IMR-90 (cell line): Measurements from ENCODE around the gene CRYBB1. TPM values are rescaled to one million over a fixed set of nuclear protein-coding genes. Genes with fewer than 3 reads are reported as not detected.

Source experiments
- ATAC-seq: fragments of 200-7000 bp; cut with Tn5 transposase; 2 replicates; pipeline ENCODE4 v1.9.1; 2020; ENCODE audit warnings: low read depth, mild to moderate bottlenecking, moderate library complexity
- BruUV-seq: library from RNA; stranded (reverse); fragments of 400-500 nt; replicated peaks from 2 replicates; lab custom pipeline; 2021; lab: Mats Ljungman, UMichigan
- CTCF ChIA-PET: fragments of 300-600 bp; formaldehyde crosslinking; extraction: SDS; loops from one replicate; lab custom pipeline; 2021; ENCODE audit warnings: antibody characterized with exemption; lab: Yijun Ruan, JAX
- POLR2A ChIA-PET: fragments of 300-600 bp; sonication (Branson Sonifier 250); formaldehyde crosslinking; loops from one replicate; lab custom pipeline; 2022; ENCODE audit warnings: antibody characterized with exemption; ENCODE audit not compliant: unreplicated experiment; lab: Charles Lee
- DNase-seq: peaks from one replicate; pipeline ENCODE4 v3.0.0; 2013
- H2AFZ ChIP-seq: replicated peaks from 2 replicates; pipeline ENCODE3; 2013; ENCODE audit warnings: low read length, mild to moderate bottlenecking; ENCODE audit not compliant: poor library complexity
- H2AK5ac ChIP-seq: 2 replicates; pipeline ENCODE4 v1.6.1; 2013; ENCODE audit warnings: low read depth, low read length, inconsistent platforms
- H2AK9ac ChIP-seq: replicated peaks from 2 replicates; pipeline ENCODE3; 2013; ENCODE audit warnings: mild to moderate bottlenecking, low read depth, low read length, moderate library complexity; ENCODE audit not compliant: poor library complexity
- H2BK120ac ChIP-seq: 2 replicates; pipeline ENCODE4 v1.6.1; 2013; ENCODE audit warnings: low read depth, low read length, inconsistent platforms
- H2BK15ac ChIP-seq: 3 replicates; pipeline ENCODE4 v1.6.1; 2013; ENCODE audit warnings: low read depth, low read length, inconsistent platforms
- H2BK20ac ChIP-seq: 2 replicates; pipeline ENCODE4 v1.6.1; 2013; ENCODE audit warnings: low read depth, mild to moderate bottlenecking, inconsistent platforms, low read length, moderate library complexity
- H2BK5ac ChIP-seq: 2 replicates; pipeline ENCODE4 v1.6.1; 2013; ENCODE audit warnings: mild to moderate bottlenecking, low read depth, low read length, inconsistent platforms; ENCODE audit not compliant: poor library complexity, severe bottlenecking
- H3K14ac ChIP-seq: replicated peaks from 2 replicates; pipeline ENCODE4 v1.6.1; 2013; ENCODE audit warnings: low read depth, low read length, inconsistent platforms
- H3K18ac ChIP-seq: 2 replicates; pipeline ENCODE4 v1.6.1; 2013; ENCODE audit warnings: low read depth, low read length, control low read depth
- H3K23ac ChIP-seq: 2 replicates; pipeline ENCODE4 v1.6.1; 2013; ENCODE audit warnings: low read depth, low read length, inconsistent platforms
- H3K27ac ChIP-seq: 2 replicates; pipeline ENCODE4 v1.5.1; 2013; ENCODE audit warnings: mild to moderate bottlenecking, control low read depth, low read length; ENCODE audit not compliant: insufficient read depth
- H3K27me3 ChIP-seq: 2 replicates; pipeline ENCODE4 v1.6.1; 2013; ENCODE audit warnings: low read length; ENCODE audit not compliant: control insufficient read depth, insufficient read depth
- H3K36me3 ChIP-seq: 2 replicates; pipeline ENCODE4 v1.6.1; 2013; ENCODE audit warnings: low read length, mixed read lengths; ENCODE audit not compliant: control insufficient read depth, insufficient read depth
- H3K4ac ChIP-seq: 2 replicates; pipeline ENCODE4 v1.6.1; 2013; ENCODE audit warnings: low read depth, low read length, inconsistent platforms
- H3K4me1 ChIP-seq: 2 replicates; pipeline ENCODE4 v1.6.1; 2013; ENCODE audit warnings: low read length, mixed read lengths; ENCODE audit not compliant: control insufficient read depth, insufficient read depth
- H3K4me2 ChIP-seq: 2 replicates; pipeline ENCODE4 v1.6.1; 2013; ENCODE audit warnings: low read depth, mild to moderate bottlenecking, control low read depth, low read length, moderate library complexity
- H3K4me3 ChIP-seq: 2 replicates; pipeline ENCODE4 v1.5.1; 2013; ENCODE audit warnings: low read depth, mild to moderate bottlenecking, control low read depth, low read length, moderate library complexity; ENCODE audit not compliant: insufficient read depth
- H3K56ac ChIP-seq: 2 replicates; pipeline ENCODE4 v1.6.1; 2013; ENCODE audit warnings: low read length, inconsistent platforms; ENCODE audit not compliant: insufficient read depth; ENCODE audit errors: extremely low read depth
- H3K79me1 ChIP-seq, 2 experiments: 2 replicates each; pipeline ENCODE4 v1.6.1; 2013; ENCODE audit warnings: low read length in 2 of 2, inconsistent platforms in 1 of 2, low read depth in 1 of 2
- H3K9ac ChIP-seq: 2 replicates; pipeline ENCODE4 v1.6.1; 2013; ENCODE audit warnings: low read depth, low read length, control low read depth
- H3K9me1 ChIP-seq: 2 replicates; pipeline ENCODE4 v1.6.1; 2013; ENCODE audit warnings: low read length, inconsistent platforms; ENCODE audit not compliant: insufficient read depth
- H3K9me3 ChIP-seq: 2 replicates; pipeline ENCODE4 v1.6.1; 2013; ENCODE audit warnings: low read length; ENCODE audit not compliant: control insufficient read depth, insufficient read depth
- H4K20me1 ChIP-seq: 2 replicates; pipeline ENCODE4 v1.6.1; 2013; ENCODE audit warnings: low read length, inconsistent platforms; ENCODE audit not compliant: insufficient read depth
- H4K5ac ChIP-seq: 2 replicates; pipeline ENCODE4 v1.6.1; 2013; ENCODE audit warnings: mild to moderate bottlenecking, low read depth, low read length, control low read depth
- H4K8ac ChIP-seq, 2 experiments: 2 replicates each; pipeline ENCODE4 v1.6.1; 2013; ENCODE audit warnings: low read depth in 2 of 2, low read length in 2 of 2, control low read depth in 1 of 2, inconsistent platforms in 1 of 2
- H4K91ac ChIP-seq: 2 replicates; pipeline ENCODE4 v1.6.1; 2013; ENCODE audit warnings: low read depth, low read length, inconsistent platforms; ENCODE audit not compliant: insufficient read depth
- FOS ChIP-seq: fragments of 150-350 bp; IDR thresholded peaks from 2 replicates; pipeline ENCODE4 v1.6.1; 2016; ENCODE audit warnings: low read depth, low read length
- MXI1 ChIP-seq: IDR thresholded peaks from 2 replicates; pipeline ENCODE4 v1.6.1; 2012; ENCODE audit warnings: low read depth, mild to moderate bottlenecking, low read length, moderate library complexity, borderline replicate concordance
- POLR2A ChIP-seq: IDR thresholded peaks from 2 replicates; pipeline ENCODE4 v1.6.1; 2012; ENCODE audit warnings: mild to moderate bottlenecking, low read depth, low read length
- RAD21 ChIP-seq: IDR thresholded peaks from 2 replicates; pipeline ENCODE4 v1.6.1; 2012; ENCODE audit warnings: low read length, improper control_type of control experiment
- RCOR1 ChIP-seq: IDR thresholded peaks from 2 replicates; pipeline ENCODE4 v1.6.1; 2012; ENCODE audit warnings: mild to moderate bottlenecking, low read length, improper control_type of control experiment; ENCODE audit not compliant: insufficient replicate concordance
- WGBS, 2 experiments: methylation state at CpG; one replicate each; pipeline versions ENCODE4 v1.1.5 to v1.1.7; 2013; ENCODE audit warnings: missing lambda C conversion rate in 2 of 2; ENCODE audit not compliant: insufficient read length in 1 of 2; ENCODE audit errors: extremely low coverage in 2 of 2; 5-methylcytosine and 5-hydroxymethylcytosine counted together
- dilution Hi-C: fragments of 300-500 bp; cut with HindIII; formaldehyde crosslinking; loops from one replicate; pipeline ENCODE4 v1.14.3; 2018; ENCODE audit warnings: low sequenced_read_pairs; ENCODE audit not compliant: unreplicated experiment
- in situ Hi-C: fragments of 300-500 bp; cut with MboI; formaldehyde crosslinking; loops from 3 replicates; pipeline ENCODE4 v1.14.3; 2019; ENCODE audit warnings: low sequenced_read_pairs, inconsistent platforms, mixed read lengths
- intact Hi-C: fragments of 100-400 bp; cut with micrococcal nuclease; formaldehyde crosslinking; loops from 2 replicates; pipeline ENCODE4 v1.10.0; 2022
- polyA plus RNA-seq, 3 experiments: library from polyadenylated mRNA; depleted of rRNA; stranded (reverse); fragments of >200 nt; gene quantifications; 2 replicates each; pipeline ENCODE4 v1.2.3, GENCODE V29; 2012; ENCODE audit warnings: low replicate concordance in 1 of 3
- total RNA-seq: library from RNA; depleted of rRNA; stranded (reverse); fragments of >200 nt; gene quantifications from 2 replicates; pipeline ENCODE4 v1.2.3, GENCODE V29; 2012

Gene CRYBB1
- total and polyA plus RNA-seq, 2 of the 4 experiments (the other 2 are of a cell fraction), result not detected

DNA sequence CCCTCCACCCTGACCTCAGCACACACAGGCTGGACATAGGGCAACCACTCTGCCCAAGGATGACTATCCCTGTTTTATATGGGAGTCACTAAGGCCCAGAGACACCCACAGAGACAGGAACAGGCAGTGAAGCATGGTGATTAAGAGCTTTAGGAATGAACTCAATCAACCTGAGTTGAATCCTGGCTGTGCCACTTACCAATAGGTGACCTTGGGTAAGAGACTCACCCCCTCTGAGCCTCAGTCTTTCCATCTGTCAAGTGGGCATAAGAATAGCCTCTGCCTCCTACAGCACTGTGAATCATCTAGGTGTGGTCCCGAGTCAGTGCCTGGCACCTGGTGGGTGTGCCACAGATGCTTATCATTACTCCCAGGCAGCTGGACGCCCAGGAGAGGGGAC is 6.8 kb downstream of the CRYBB1 start:
- H3K36me3 ChIP-seq, result no peaks in the 10 kb centered on the region
- peaks cover 8% of the 10 kb centered on the region for H3K4me1 ChIP-seq
- no peak overlapping the region for H3K4me3 ChIP-seq
- ATAC-seq (no peak), DNase-seq (peak; percentile 22)
- BruUV-seq, result no TSS peak
- no peak for TF ChIP-seq FOS
- no peak for TF ChIP-seq POLR2A
- TF ChIP-seq RAD21, result no peak
- no peak for TF ChIP-seq MXI1
- peak; percentile 75 for TF ChIP-seq RCOR1
- peak overlapping the region; percentile 92 to 98 for H4K8ac ChIP-seq
- H3K27me3 ChIP-seq, result peaks cover 8% of the 10 kb centered on the region
- H3K4ac ChIP-seq, result peak overlapping the region; percentile 98
- H3K9ac ChIP-seq, result no peak overlapping the region
- no peak overlapping the region for H3K56ac ChIP-seq
- no CpG with 5 or more reads among the region's 2 CpGs for WGBS, 2 experiments
- ChIA-PET CTCF (interaction anchor here (0.7 kb wide), 1 partner anchor 108 kb away, joined by 3 read pairs; no protein-coding TSS in a partner anchor), POLR2A (no interaction called here)
- H2AK5ac ChIP-seq, result peak overlapping the region; percentile 99
- H4K20me1 ChIP-seq, result no peaks in the 10 kb centered on the region
- H2BK15ac ChIP-seq, result peak overlapping the region; percentile 100; the same call in 2 of the 3 replicates
- H4K91ac ChIP-seq, result peak overlapping the region; percentile 93
- peak overlapping the region; percentile 75 for H3K27ac ChIP-seq
- intact Hi-C loops, result no loop called here
- H3K79me1 ChIP-seq, result peaks cover 0 to 5% of the 10 kb centered on the region in 2 experiments; a peak in 1 of 4 replicates
- peak overlapping the region; percentile 95 for H3K23ac ChIP-seq
- H3K14ac ChIP-seq, result peak overlapping the region; percentile 93
- H4K5ac ChIP-seq, result peak overlapping the region; percentile 76
- peak overlapping the region; percentile 83 for H2BK5ac ChIP-seq
- in situ Hi-C loops, result no loop called here
- H3K9me1 ChIP-seq, result peaks cover 14% of the 10 kb centered on the region
- dilution Hi-C loops, result no loop called here
- H2BK120ac ChIP-seq, result peak overlapping the region; percentile 99
- no peaks in the 10 kb centered on the region for H3K9me3 ChIP-seq
- H2BK20ac ChIP-seq, result peak overlapping the region; percentile 99
- H2AFZ ChIP-seq, result no peak overlapping the region
- peak overlapping the region; percentile 88 for H2AK9ac ChIP-seq
- peak overlapping the region; percentile 85 for H3K18ac ChIP-seq
- no peak overlapping the region for H3K4me2 ChIP-seq
